ENCODE measurements around the gene ZBTB20.

Gene ZBTB20

GRCh38 chr3:114502204-114502603 is 644.9 kb downstream of the ZBTB20 start:
- DNase-seq, result no peak

GRCh38 chr3:114499976-114500375 is 647.1 kb downstream of the ZBTB20 start:
- DNase-seq, result no peak

GRCh38 chr3:114498539-114499370 is 648.3 kb downstream of the ZBTB20 start:
- DNase-seq, result peak; percentile 24

GRCh38 chr3:114496874-114497273 is 650.2 kb downstream of the ZBTB20 start:
- DNase-seq, result no peak

- DNase-seq, result no peak
Observed at GRCh38 chr3:114496466-114496865, 650.6 kb downstream of the ZBTB20 start.

- no peak for DNase-seq
Observed at GRCh38 chr3:114496021-114496434, 651.1 kb downstream of the ZBTB20 start.

GRCh38 chr3:114494498-114494897 is 652.6 kb downstream of the ZBTB20 start:
- DNase-seq, result no peak

GRCh38 chr3:114490829-114491228 is 656.3 kb downstream of the ZBTB20 start:
- no peak for DNase-seq

GRCh38 chr3:114487502-114487901 is 659.6 kb downstream of the ZBTB20 start:
- DNase-seq, result no peak

GRCh38 chr3:114484919-114485318 is 662.2 kb downstream of the ZBTB20 start:
- no peak for DNase-seq

GRCh38 chr3:114481113-114481512 is 666.0 kb downstream of the ZBTB20 start:
- DNase-seq, result no peak

- no peak for DNase-seq
Observed at GRCh38 chr3:114480442-114480841, 666.6 kb downstream of the ZBTB20 start.

GRCh38 chr3:114478801-114479200 is 668.3 kb downstream of the ZBTB20 start:
- no peak for DNase-seq

GRCh38 chr3:114476511-114476910 is 670.6 kb downstream of the ZBTB20 start:
- no peak for DNase-seq

GRCh38 chr3:114471478-114471877 is 675.6 kb downstream of the ZBTB20 start:
- no peak for DNase-seq

GRCh38 chr3:114469070-114469469 is 678.0 kb downstream of the ZBTB20 start:
- no peak for DNase-seq

- no peak for DNase-seq
Observed at GRCh38 chr3:114466816-114467215, 680.3 kb downstream of the ZBTB20 start.

- DNase-seq, result no peak
Observed at GRCh38 chr3:114466251-114466650, 680.8 kb downstream of the ZBTB20 start.

GRCh38 chr3:114464548-114464947 is 682.5 kb downstream of the ZBTB20 start:
- DNase-seq, result no peak

- no peak for DNase-seq
Observed at GRCh38 chr3:114462750-114463149, 684.3 kb downstream of the ZBTB20 start.

GRCh38 chr3:114460459-114460858 is 686.6 kb downstream of the ZBTB20 start:
- DNase-seq, result no peak

- no peak for DNase-seq
Observed at GRCh38 chr3:114456742-114457141, 690.3 kb downstream of the ZBTB20 start.

- DNase-seq, result no peak
Observed at GRCh38 chr3:114455432-114455831, 691.7 kb downstream of the ZBTB20 start.

- peak; percentile 88 for DNase-seq
Observed at GRCh38 chr3:114454551-114455251, 692.4 kb downstream of the ZBTB20 start.

Measured in retina (tissue), 1 donor.